SK-N-SH (cell line): Measurements from ENCODE around the gene ARID1B. TPM values are rescaled to one million over a fixed set of nuclear protein-coding genes. Genes with fewer than 3 reads are reported as not detected.

Source experiments
- CTCF ChIA-PET: fragments of 300-600, 350-600 bp; formaldehyde crosslinking; extraction: SDS; loops from one replicate; lab custom pipeline; 2021; lab: Yijun Ruan, JAX
- POLR2A ChIA-PET: fragments of 350-600 bp; sonication (Branson Sonifier 250); formaldehyde crosslinking; extraction: SDS; loops from one replicate; lab custom pipeline; 2020; ENCODE audit warnings: antibody characterized with exemption, inconsistent platforms; lab: Yijun Ruan, JAX
- DNase-seq: peaks from one replicate; pipeline ENCODE4 v3.0.0; 2012
- H2AFZ ChIP-seq: fragments of 200-600 bp; sonication (generic); 2 replicates; pipeline ENCODE4 v1.8.1; 2016; ENCODE audit warnings: antibody characterized with exemption, mild to moderate bottlenecking, low read depth
- H3F3A ChIP-seq: fragments of 200-600 bp; sonication (generic); replicated peaks from 2 replicates; pipeline ENCODE3; 2016; ENCODE audit warnings: antibody characterized with exemption, mild to moderate bottlenecking; ENCODE audit not compliant: insufficient read depth
- H3K27ac ChIP-seq, 2 experiments: fragments of 200-500 bp in 1 of 2; fragments of 200-600 bp in 1 of 2; sonication (Bioruptor generic) in 1 of 2; sonication (generic), shearing (Covaris generic) in 1 of 2; 2 replicates each; pipeline versions ENCODE4 v1.5.1 to v1.6.1; 2014 to 2016; ENCODE audit warnings: low read depth in 2 of 2, inconsistent platforms in 1 of 2, low read length in 1 of 2, mild to moderate bottlenecking in 1 of 2, mixed read lengths in 1 of 2
- H3K27me3 ChIP-seq: fragments of 200-600 bp; sonication (generic), shearing (Covaris generic); 2 replicates; pipeline ENCODE4 v1.6.1; 2016; ENCODE audit warnings: mixed run types; ENCODE audit not compliant: insufficient read depth
- H3K36me3 ChIP-seq, 2 experiments: fragments of 200-500 bp in 1 of 2; fragments of 200-600 bp in 1 of 2; sonication (Bioruptor generic) in 1 of 2; sonication (generic) in 1 of 2; replicated peaks in 1 of 2; 2 replicates each; pipeline versions ENCODE3 to v1.5.1; 2014 to 2016; ENCODE audit warnings: low read length in 1 of 2, mild to moderate bottlenecking in 1 of 2; ENCODE audit not compliant: insufficient read depth in 2 of 2, control insufficient read depth in 1 of 2
- H3K4me1 ChIP-seq, 2 experiments: fragments of 200-500 bp in 1 of 2; fragments of 200-600 bp in 1 of 2; sonication (Bioruptor generic) in 1 of 2; sonication (generic), shearing (Covaris generic) in 1 of 2; 2 replicates each; pipeline versions ENCODE4 v1.5.1 to v1.6.1; 2014 to 2016; ENCODE audit warnings: low read depth in 1 of 2, low read length in 1 of 2, mixed run types in 1 of 2; ENCODE audit not compliant: insufficient read depth in 2 of 2, control insufficient read depth in 1 of 2
- H3K4me2 ChIP-seq: fragments of 200-600 bp; sonication (generic), shearing (Covaris generic); 2 replicates; pipeline ENCODE4 v1.6.1; 2017; ENCODE audit warnings: mixed run types
- H3K4me3 ChIP-seq, 2 experiments: fragments of 200-500 bp in 1 of 2; fragments of 200-600 bp in 1 of 2; sonication (Bioruptor generic) in 1 of 2; sonication (generic), shearing (Covaris generic) in 1 of 2; 2 replicates each; pipeline versions ENCODE4 v1.5.1 to v1.8.1; 2014 to 2016; ENCODE audit warnings: low read depth in 2 of 2, inconsistent platforms in 1 of 2, low read length in 1 of 2, mild to moderate bottlenecking in 1 of 2, mixed read lengths in 1 of 2, moderate library complexity in 1 of 2
- H3K79me2 ChIP-seq: fragments of 200-600 bp; sonication (generic); 2 replicates; pipeline ENCODE4 v1.8.1; 2017; ENCODE audit warnings: mild to moderate bottlenecking; ENCODE audit not compliant: insufficient read depth
- H3K9ac ChIP-seq: fragments of 200-600 bp; sonication (generic); 2 replicates; pipeline ENCODE4 v1.6.1; 2017; ENCODE audit warnings: mixed run types
- H3K9me2 ChIP-seq: fragments of 200-600 bp; sonication (generic); 2 replicates; pipeline ENCODE4 v1.6.1; 2017; ENCODE audit warnings: mixed run types
- H3K9me3 ChIP-seq: fragments of 200-600 bp; sonication (generic); 2 replicates; pipeline ENCODE4 v1.6.1; 2017; ENCODE audit warnings: mixed run types, mild to moderate bottlenecking, moderate library complexity
- H4K20me1 ChIP-seq: fragments of 200-600 bp; sonication (generic); 2 replicates; pipeline ENCODE4 v1.6.1; 2017; ENCODE audit warnings: mild to moderate bottlenecking, mixed run types; ENCODE audit not compliant: insufficient read depth
- CHD2 ChIP-seq: fragments of 150-350 bp; IDR thresholded peaks from 2 replicates; pipeline ENCODE4 v1.6.1; 2018; ENCODE audit warnings: low read length; ENCODE audit not compliant: partially characterized antibody
- EP300 ChIP-seq, 2 experiments: IDR thresholded peaks; 2 replicates each; pipeline versions ENCODE4 v1.4.0 to v1.6.1; 2012; ENCODE audit warnings: borderline replicate concordance in 1 of 2, low read depth in 1 of 2, low read length in 1 of 2
- EZH2phosphoT487 ChIP-seq: fragments of 200-600 bp; sonication (generic); IDR thresholded peaks from 2 replicates; pipeline ENCODE4 v1.6.1; 2017; ENCODE audit warnings: low read depth, mixed run types, mild to moderate bottlenecking, antibody characterized with exemption, moderate library complexity, borderline replicate concordance
- JUND ChIP-seq: IDR thresholded peaks from 2 replicates; pipeline ENCODE4 v1.4.0; 2012
- MAX ChIP-seq: IDR thresholded peaks from 2 replicates; pipeline ENCODE4 v1.4.0; 2012; ENCODE audit warnings: low read depth
- MXI1 ChIP-seq: IDR thresholded peaks from 2 replicates; pipeline ENCODE4 v1.6.1; 2012; ENCODE audit warnings: mild to moderate bottlenecking, low read depth, low read length, improper control_type of control experiment
- NFIC ChIP-seq: IDR thresholded peaks from 2 replicates; pipeline ENCODE4 v1.4.0; 2012; ENCODE audit warnings: borderline replicate concordance
- RAD21 ChIP-seq: IDR thresholded peaks from 2 replicates; pipeline ENCODE4 v1.6.1; 2012; ENCODE audit warnings: mild to moderate bottlenecking, low read length
- RFX5 ChIP-seq: IDR thresholded peaks from 2 replicates; pipeline ENCODE4 v1.6.1; 2012; ENCODE audit warnings: mild to moderate bottlenecking, improper control_type of control experiment, low read length
- SIN3A ChIP-seq: IDR thresholded peaks from 2 replicates; pipeline ENCODE4 v1.6.1; 2012; ENCODE audit warnings: low read depth, mild to moderate bottlenecking, low read length, moderate library complexity, borderline replicate concordance
- TAF1 ChIP-seq: IDR thresholded peaks from 2 replicates; pipeline ENCODE4 v1.6.1; 2012; ENCODE audit warnings: low read depth, mild to moderate bottlenecking, low read length, moderate library complexity, borderline replicate concordance
- TEAD4 ChIP-seq: IDR thresholded peaks from 2 replicates; pipeline ENCODE4 v1.4.0; 2012; ENCODE audit warnings: mild to moderate bottlenecking, borderline replicate concordance; ENCODE audit not compliant: insufficient read depth
- USF1 ChIP-seq: IDR thresholded peaks from 2 replicates; pipeline ENCODE4 v1.4.0; 2012; ENCODE audit warnings: low read depth, borderline replicate concordance
- ZBTB33 ChIP-seq: IDR thresholded peaks from 2 replicates; pipeline ENCODE4 v1.4.0; 2012; ENCODE audit warnings: low read depth, borderline replicate concordance
- WGBS: methylation state at CpG from one replicate; pipeline ENCODE4 v1.1.6; 2017; ENCODE audit warnings: low lambda C conversion rate; 5-methylcytosine and 5-hydroxymethylcytosine counted together
- polyA plus RNA-seq, 3 experiments: library from polyadenylated mRNA; depleted of rRNA; stranded (reverse); fragments of >200 nt; gene quantifications; 2 replicates each; pipeline ENCODE4 v1.2.3, GENCODE V29; 2012

ARID1B gene
- polyA plus RNA-seq, 1 of the 3 experiments (the other 2 are of a cell fraction), result 13.6 TPM

- TF ChIP-seq ZBTB33, result no peak
- TF ChIP-seq, all 33 proteins: peak for 0
Observed at GRCh38 chr6:157253017-157253416, 475.8 kb downstream of the ARID1B start (continued).

GRCh38 chr6:157253699-157254098 is 476.5 kb downstream of the ARID1B start:
- no peaks in the 10 kb centered on the region for H3K9me2 ChIP-seq
- H3K4me1 ChIP-seq, result peaks cover 0 to 30% of the 10 kb centered on the region in 2 experiments; a peak in 2 of 4 replicates
- H3K4me2 ChIP-seq, result no peak overlapping the region
- no peaks in the 10 kb centered on the region for H3K36me3 ChIP-seq
- POLR2A ChIA-PET, result interaction anchor here (0.7 kb wide), 1 partner anchor 492 kb away, joined by 3 read pairs; no protein-coding TSS in a partner anchor
- no peak overlapping the region for H3K9ac ChIP-seq
- no peak overlapping the region for H3K27ac ChIP-seq
- no peak for TF ChIP-seq SIN3A
- no peak for TF ChIP-seq TEAD4
- no peak for TF ChIP-seq RAD21
- TF ChIP-seq, all 33 proteins: peak for 0
- WGBS, result 79% methylated on average over 7 of the region's 7 CpGs
- DNase-seq, result no peak
- Histone ChIP-seq H3K27me3 (no peaks in the 10 kb centered on the region; the same call in 1 of the 2 replicates), H3K79me2 (no peaks in the 10 kb centered on the region), H4K20me1 (no peaks in the 10 kb centered on the region), H3F3A (no peaks in the 10 kb centered on the region), H3K9me3 (no peaks in the 10 kb centered on the region), H2AFZ (no peak overlapping the region), H3K4me3 (no peak overlapping the region)
- CTCF ChIA-PET, result interaction anchor here (0.9 to 1.5 kb wide), 2 partner anchors 10 to 66 kb away, joined by 3 read pairs; no protein-coding TSS in a partner anchor

- Histone ChIP-seq H3K79me2 (no peaks in the 10 kb centered on the region), H3K27ac (no peak overlapping the region), H3K9ac (no peak overlapping the region), H4K20me1 (no peaks in the 10 kb centered on the region), H3K4me1 (peaks cover 0 to 27% of the 10 kb centered on the region in 2 experiments; a peak in 2 of 4 replicates), H3F3A (no peaks in the 10 kb centered on the region), H3K36me3 (no peaks in the 10 kb centered on the region), H3K4me2 (no peak overlapping the region), H3K27me3 (no peaks in the 10 kb centered on the region; the same call in 1 of the 2 replicates), H3K4me3 (no peak overlapping the region), H3K9me3 (no peaks in the 10 kb centered on the region), H2AFZ (no peak overlapping the region), H3K9me2 (no peaks in the 10 kb centered on the region)
- no peak for DNase-seq
- ChIA-PET CTCF (interaction anchor here (1.5 kb wide), 1 partner anchor 52 kb away, joined by 3 read pairs; no protein-coding TSS in a partner anchor), POLR2A (no interaction called here)
- TF ChIP-seq ZBTB33 (no peak), EZH2phosphoT487 (no peak), RFX5 (no peak), CHD2 (no peak), JUND (no peak), SIN3A (no peak), USF1 (no peak), MAX (no peak), NFIC (no peak), TAF1 (no peak), MXI1 (no peak), TEAD4 (no peak), EP300 (IDR thresholded peaks at IDR 0.05; ENCODE audit: borderline replicate concordance in 1 of 2, low read depth in 1 of 2, low read length in 1 of 2) (no peak)
- WGBS, result 54% methylated on average over 3 of the region's 3 CpGs
Observed at GRCh38 chr6:157254538-157254937, 477.4 kb downstream of the ARID1B start.
